ENCODE data around the gene SCARF2.

- TF ChIP-seq, protein P1, sequence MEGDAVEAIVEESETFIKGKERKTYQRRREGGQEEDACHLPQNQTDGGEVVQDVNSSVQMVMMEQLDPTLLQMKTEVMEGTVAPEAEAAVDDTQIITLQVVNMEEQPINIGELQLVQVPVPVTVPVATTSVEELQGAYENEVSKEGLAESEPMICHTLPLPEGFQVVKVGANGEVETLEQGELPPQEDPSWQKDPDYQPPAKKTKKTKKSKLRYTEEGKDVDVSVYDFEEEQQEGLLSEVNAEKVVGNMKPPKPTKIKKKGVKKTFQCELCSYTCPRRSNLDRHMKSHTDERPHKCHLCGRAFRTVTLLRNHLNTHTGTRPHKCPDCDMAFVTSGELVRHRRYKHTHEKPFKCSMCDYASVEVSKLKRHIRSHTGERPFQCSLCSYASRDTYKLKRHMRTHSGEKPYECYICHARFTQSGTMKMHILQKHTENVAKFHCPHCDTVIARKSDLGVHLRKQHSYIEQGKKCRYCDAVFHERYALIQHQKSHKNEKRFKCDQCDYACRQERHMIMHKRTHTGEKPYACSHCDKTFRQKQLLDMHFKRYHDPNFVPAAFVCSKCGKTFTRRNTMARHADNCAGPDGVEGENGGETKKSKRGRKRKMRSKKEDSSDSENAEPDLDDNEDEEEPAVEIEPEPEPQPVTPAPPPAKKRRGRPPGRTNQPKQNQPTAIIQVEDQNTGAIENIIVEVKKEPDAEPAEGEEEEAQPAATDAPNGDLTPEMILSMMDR (IDR thresholded peaks at IDR 0.05; ENCODE audit: low read depth, low read length, poor library complexity, severe bottlenecking): no peak
- TF ChIP-seq EZH2phosphoT487 (IDR thresholded peaks at IDR 0.05; ENCODE audit: borderline replicate concordance, low read length): no peak
These were observed 46.1 kb upstream of the SCARF2 start for GRCh38 chr22:20483771-20484170.
